MCF 10A (cell line): ENCODE data around the gene COL26A1. TPM values are rescaled to one million over a fixed set of nuclear protein-coding genes. Genes with fewer than 3 reads are reported as not detected.
A peak's percentile ranks its signal among the peaks of the same experiment; 100 is the strongest.

Experiments
- BruUV-seq: library from RNA; stranded (reverse); fragments of 400-500 nt; replicated peaks from 2 replicates; lab custom pipeline; 2021; lab: Mats Ljungman, UMichigan
- CTCF ChIA-PET: fragments of 300-600 bp; sonication (Branson Sonifier 250); formaldehyde crosslinking; extraction: SDS; loops from one replicate; lab custom pipeline; 2021; ENCODE audit warnings: antibody characterized with exemption, inconsistent platforms; lab: Yijun Ruan, JAX
- POLR2A ChIA-PET: fragments of 300-600, 350-650 bp; sonication (Branson Sonifier 250); formaldehyde crosslinking; extraction: SDS; loops from one replicate; lab custom pipeline; 2020; ENCODE audit warnings: antibody characterized with exemption, inconsistent platforms; lab: Yijun Ruan, JAX
- DNase-seq: peaks from one replicate; pipeline ENCODE4 v3.0.0-alpha.2; 2018; ENCODE audit not compliant: unreplicated experiment
- H3K27ac Mint-ChIP-seq: one replicate; pipeline ENCODE4 v1.8.0; 2022; ENCODE audit warnings: mild to moderate bottlenecking, low read depth, mixed read lengths; ENCODE audit not compliant: unreplicated experiment
- H3K27me3 Mint-ChIP-seq: one replicate; pipeline ENCODE4 v1.8.0; 2022; ENCODE audit warnings: mixed read lengths; ENCODE audit not compliant: insufficient read depth, unreplicated experiment
- H3K36me3 Mint-ChIP-seq: one replicate; pipeline ENCODE4 v1.8.0; 2022; ENCODE audit warnings: mild to moderate bottlenecking, moderate library complexity, mixed read lengths; ENCODE audit not compliant: insufficient read depth, unreplicated experiment
- H3K4me1 Mint-ChIP-seq: one replicate; pipeline ENCODE4 v1.8.0; 2022; ENCODE audit warnings: mixed read lengths; ENCODE audit not compliant: insufficient read depth, unreplicated experiment
- H3K4me3 Mint-ChIP-seq: one replicate; pipeline ENCODE4 v1.8.0; 2022; ENCODE audit warnings: mild to moderate bottlenecking, moderate library complexity, mixed read lengths; ENCODE audit not compliant: unreplicated experiment
- H3K9me3 Mint-ChIP-seq: one replicate; pipeline ENCODE4 v1.8.0; 2022; ENCODE audit warnings: mixed read lengths; ENCODE audit not compliant: unreplicated experiment
- intact Hi-C: fragments of 100-400 bp; cut with micrococcal nuclease; formaldehyde crosslinking; loops from 2 replicates; pipeline ENCODE4 v1.14.1; 2022
- total RNA-seq: library from RNA; stranded (reverse); gene quantifications from 2 replicates; pipeline ENCODE4 v1.2.3, GENCODE V29; 2022
- TF ChIP-seq, protein P1 (sequence below): fragments of 200-600 bp; IDR thresholded peaks from one replicate; pipeline ENCODE4 v1.8.0; 2022; ENCODE audit warnings: antibody characterized with exemption, mild to moderate bottlenecking; ENCODE audit not compliant: unreplicated experiment

Gene COL26A1
- total RNA-seq, 1 experiment from 2014 or later: not detected

DNA sequence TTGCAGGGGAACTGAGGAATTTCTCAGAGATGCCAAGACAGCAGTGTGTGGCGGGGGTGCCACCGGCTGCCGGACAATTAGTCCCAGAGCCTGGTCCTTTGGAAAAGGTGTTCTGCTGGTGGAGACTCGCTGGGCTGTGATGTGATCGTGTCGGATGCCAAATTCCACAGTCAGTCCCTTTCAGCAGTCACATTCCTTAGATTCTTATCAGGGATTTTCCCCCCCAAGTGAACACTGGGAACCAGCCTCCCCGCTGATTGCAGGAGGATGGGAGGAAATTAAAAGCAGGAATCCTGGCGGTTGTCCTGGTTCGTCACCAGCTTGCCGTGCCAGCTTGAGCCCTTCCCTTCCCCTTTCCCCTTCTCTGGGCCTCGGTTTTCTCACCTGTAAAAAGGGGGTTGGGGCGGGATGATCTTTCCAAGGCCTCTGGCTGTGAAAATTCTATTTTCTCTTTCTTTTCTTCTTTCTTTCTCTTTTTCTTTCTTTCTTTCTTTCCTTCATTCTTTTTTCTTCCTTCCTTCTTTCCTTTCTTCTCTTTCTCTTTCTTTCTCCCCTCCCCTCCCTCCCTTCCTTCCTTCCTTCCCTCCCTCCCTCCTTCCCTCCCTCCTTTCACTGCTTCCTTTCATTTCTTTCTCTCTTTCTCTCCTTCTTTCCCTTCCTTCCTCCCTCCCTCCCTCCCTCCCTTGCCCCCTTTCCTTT is 39.6 kb downstream of the COL26A1 start:
- intact Hi-C loops: no loop called here
- H3K36me3 Mint-ChIP-seq: no peaks in the 10 kb centered on the region
- no peak overlapping the region for H3K27ac Mint-ChIP-seq
- peaks cover 55% of the 10 kb centered on the region for H3K27me3 Mint-ChIP-seq
- H3K4me1 Mint-ChIP-seq: no peaks in the 10 kb centered on the region
- no TSS peak for BruUV-seq
- DNase-seq: peak; percentile 38
- H3K9me3 Mint-ChIP-seq: no peaks in the 10 kb centered on the region
- ChIA-PET POLR2A (interaction anchor here (0.7 kb wide), 1 partner anchor 134 kb away, joined by 3 read pairs; no protein-coding TSS in a partner anchor), CTCF (no interaction called here)
- TF ChIP-seq, protein P1, sequence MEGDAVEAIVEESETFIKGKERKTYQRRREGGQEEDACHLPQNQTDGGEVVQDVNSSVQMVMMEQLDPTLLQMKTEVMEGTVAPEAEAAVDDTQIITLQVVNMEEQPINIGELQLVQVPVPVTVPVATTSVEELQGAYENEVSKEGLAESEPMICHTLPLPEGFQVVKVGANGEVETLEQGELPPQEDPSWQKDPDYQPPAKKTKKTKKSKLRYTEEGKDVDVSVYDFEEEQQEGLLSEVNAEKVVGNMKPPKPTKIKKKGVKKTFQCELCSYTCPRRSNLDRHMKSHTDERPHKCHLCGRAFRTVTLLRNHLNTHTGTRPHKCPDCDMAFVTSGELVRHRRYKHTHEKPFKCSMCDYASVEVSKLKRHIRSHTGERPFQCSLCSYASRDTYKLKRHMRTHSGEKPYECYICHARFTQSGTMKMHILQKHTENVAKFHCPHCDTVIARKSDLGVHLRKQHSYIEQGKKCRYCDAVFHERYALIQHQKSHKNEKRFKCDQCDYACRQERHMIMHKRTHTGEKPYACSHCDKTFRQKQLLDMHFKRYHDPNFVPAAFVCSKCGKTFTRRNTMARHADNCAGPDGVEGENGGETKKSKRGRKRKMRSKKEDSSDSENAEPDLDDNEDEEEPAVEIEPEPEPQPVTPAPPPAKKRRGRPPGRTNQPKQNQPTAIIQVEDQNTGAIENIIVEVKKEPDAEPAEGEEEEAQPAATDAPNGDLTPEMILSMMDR: no peak
- no peak overlapping the region for H3K4me3 Mint-ChIP-seq

DNA sequence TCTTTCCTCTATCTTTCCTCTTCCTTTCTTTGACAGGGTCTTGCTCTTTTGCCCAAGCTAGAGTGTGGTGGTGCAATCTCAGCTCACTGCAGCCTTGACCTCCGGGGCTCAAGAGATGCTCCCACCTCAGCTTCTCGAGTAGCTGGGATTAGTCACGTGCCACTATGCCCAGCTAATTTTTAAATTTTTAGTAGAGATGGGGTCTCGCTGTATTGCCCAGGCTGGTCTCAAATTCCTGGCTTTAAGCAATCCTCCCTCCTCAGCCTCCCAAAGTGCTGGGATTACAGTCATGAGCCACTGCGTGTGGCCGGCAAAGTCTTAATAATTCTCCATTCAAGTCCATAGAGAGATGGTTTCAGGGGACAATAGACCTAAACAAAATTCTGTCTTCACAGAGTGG is 40.2 kb downstream of the COL26A1 start:
- TF ChIP-seq, protein P1: no peak
- no peak overlapping the region for H3K4me3 Mint-ChIP-seq
- no TSS peak for BruUV-seq
- intact Hi-C loops: no loop called here
- H3K4me1 Mint-ChIP-seq: no peaks in the 10 kb centered on the region
- H3K27ac Mint-ChIP-seq: no peak overlapping the region
- no peaks in the 10 kb centered on the region for H3K36me3 Mint-ChIP-seq
- no peak for DNase-seq
- no peaks in the 10 kb centered on the region for H3K9me3 Mint-ChIP-seq
- H3K27me3 Mint-ChIP-seq: peaks cover 55% of the 10 kb centered on the region
- POLR2A ChIA-PET: interaction anchor here (0.7 kb wide), 1 partner anchor 134 kb away, joined by 3 read pairs; no protein-coding TSS in a partner anchor
- CTCF ChIA-PET: no interaction called here

DNA sequence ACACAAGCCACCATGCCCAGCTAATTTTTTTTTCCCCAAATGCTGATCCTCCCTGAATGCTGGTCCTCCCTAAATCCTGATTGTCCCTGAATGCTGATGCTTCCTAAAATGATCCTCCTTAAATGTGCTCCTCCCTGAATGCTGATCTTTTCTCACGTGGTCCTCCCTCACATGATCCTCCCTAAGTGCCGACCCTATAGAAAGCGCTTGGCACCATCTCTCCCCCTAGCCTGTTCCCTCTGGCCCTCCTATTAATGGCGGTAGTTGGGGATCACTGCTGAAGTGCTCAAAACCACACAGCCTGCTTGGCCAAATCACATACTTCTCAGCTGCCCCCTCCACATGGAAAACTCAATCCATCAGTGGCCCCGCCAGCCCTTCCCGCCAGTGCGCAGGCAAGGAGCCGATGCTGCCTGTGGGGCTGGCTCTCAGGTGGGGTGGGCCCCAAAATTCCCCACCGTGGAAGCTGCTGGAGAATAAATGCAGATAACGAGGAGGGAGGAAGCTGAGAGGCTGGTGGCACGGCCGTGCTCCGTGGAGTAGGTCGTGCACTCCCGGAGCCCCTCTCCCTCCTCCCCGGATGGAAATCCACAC is 42.9 kb downstream of the COL26A1 start:
- POLR2A ChIA-PET: no interaction called here
- peaks cover 6% of the 10 kb centered on the region for H3K9me3 Mint-ChIP-seq
- TF ChIP-seq, protein P1: no peak
- CTCF ChIA-PET: interaction anchor here (0.7 to 1.4 kb wide), 3 partner anchors 35 to 866 kb away, joined by 3 to 4 read pairs (median 3); no protein-coding TSS in a partner anchor
- no TSS peak for BruUV-seq
- H3K4me3 Mint-ChIP-seq: no peak overlapping the region
- intact Hi-C loops: no loop called here
- H3K27me3 Mint-ChIP-seq: peaks cover 61% of the 10 kb centered on the region
- no peaks in the 10 kb centered on the region for H3K4me1 Mint-ChIP-seq
- no peaks in the 10 kb centered on the region for H3K36me3 Mint-ChIP-seq
- no peak for DNase-seq
- no peak overlapping the region for H3K27ac Mint-ChIP-seq

DNA sequence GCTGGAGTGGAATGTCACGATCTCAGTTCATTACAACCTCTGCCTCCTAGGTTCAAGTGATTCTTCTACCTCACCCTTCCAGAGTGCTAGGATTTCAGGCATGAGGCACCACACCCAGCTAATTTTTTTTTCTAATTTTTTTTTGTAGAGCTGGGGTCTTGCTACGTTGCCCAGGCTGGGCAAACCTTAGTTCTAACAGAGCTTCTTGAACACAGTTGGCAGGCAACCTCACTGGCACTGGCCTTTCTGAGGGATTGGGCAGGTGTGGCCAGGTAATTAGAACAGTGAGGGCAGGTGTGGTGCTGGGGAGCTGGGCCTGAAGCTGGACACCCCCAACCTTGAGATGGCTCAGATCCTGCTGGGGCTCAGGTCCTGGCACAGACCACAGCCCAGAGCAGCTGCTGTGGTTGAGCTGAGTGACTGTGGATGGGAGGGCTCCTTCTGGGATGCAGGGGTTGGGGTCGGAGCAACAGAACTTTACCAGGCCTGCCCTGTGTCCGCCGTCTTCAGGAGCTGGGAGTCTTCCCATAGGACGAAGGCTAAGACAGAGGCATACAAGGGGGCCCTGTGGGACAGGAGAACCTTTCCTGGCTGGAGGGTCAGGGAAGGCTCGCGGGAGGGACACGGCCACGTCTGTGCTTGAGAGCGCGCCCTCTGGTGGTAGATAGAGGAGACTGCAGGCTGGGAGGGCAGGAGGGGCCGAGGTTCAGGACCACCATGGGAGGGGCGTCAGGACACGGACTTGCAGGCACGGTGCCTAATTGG is 48.2 kb downstream of the COL26A1 start:
- Mint-ChIP-seq H3K4me3 (no peak overlapping the region), H3K9me3 (peaks cover 7% of the 10 kb centered on the region), H3K4me1 (no peaks in the 10 kb centered on the region), H3K36me3 (no peaks in the 10 kb centered on the region), H3K27me3 (peaks cover 70% of the 10 kb centered on the region), H3K27ac (no peak overlapping the region)
- ChIA-PET CTCF (interaction anchor here (0.6 to 2.2 kb wide), 22 partner anchors 11 to 803 kb away, joined by 3 to 10 read pairs (median 3); partner anchors contain the start of gene COL26A1), POLR2A (no interaction called here)
- intact Hi-C loops: no loop called here
- BruUV-seq: no TSS peak
- no peak for DNase-seq
- TF ChIP-seq, protein P1: peak; percentile 76
